Psoas muscle (tissue), 8 donors: ENCODE data around the gene HMCN2. TPM values are rescaled to one million over a fixed set of nuclear protein-coding genes. Genes with fewer than 3 reads are reported as not detected.

Experiments used
- ATAC-seq, 4 donors: fragments of 200-7000 bp; cut with Tn5 transposase; one replicate each; pipeline ENCODE4 v1.9.1; 2020; ENCODE audit warnings: moderate library complexity in 3 of 4, mild to moderate bottlenecking in 2 of 4
- DNase-seq, 2 donors: peaks; one replicate each; pipeline ENCODE4 v3.0.0-alpha.2; 2020
- H3K27ac ChIP-seq: fragments of 200-600 bp; one replicate; pipeline ENCODE4 v1.8.0; 2022
- H3K27me3 ChIP-seq, 3 donors: fragments of 200-600 bp in 1 of 3; one replicate each; pipeline versions ENCODE4 v1.6.1 to v1.8.0; 2013 to 2022; ENCODE audit warnings: low read length in 2 of 3, mild to moderate bottlenecking in 2 of 3, moderate library complexity in 1 of 3; ENCODE audit not compliant: insufficient read depth in 3 of 3
- H3K36me3 ChIP-seq, 2 donors: fragments of 200-600 bp in 1 of 2; one replicate each; pipeline versions ENCODE4 v1.6.1 to v1.8.0; 2013 to 2022; ENCODE audit warnings: low read depth in 1 of 2, mild to moderate bottlenecking in 1 of 2, moderate library complexity in 1 of 2; ENCODE audit not compliant: insufficient read depth in 1 of 2
- H3K4me1 ChIP-seq: fragments of 200-600 bp; one replicate; pipeline ENCODE4 v1.8.0; 2022
- H3K4me3 ChIP-seq: fragments of 200-600 bp; one replicate; pipeline ENCODE4 v1.8.0; 2022; ENCODE audit warnings: mild to moderate bottlenecking
- H3K9me3 ChIP-seq: fragments of 200-600 bp; one replicate; pipeline ENCODE4 v1.8.0; 2022
- CTCF ChIP-seq: fragments of 200-600 bp; IDR thresholded peaks from one replicate; pipeline ENCODE4 v1.8.0; 2022; ENCODE audit warnings: antibody characterized with exemption
- WGBS, 3 donors: extraction: QIAGEN DNeasy Blood & Tissue Kit; methylation state at CpG; one replicate each; pipeline versions ENCODE4 v1.1.6 to v1.1.7; 2013; 5-methylcytosine and 5-hydroxymethylcytosine counted together
- intact Hi-C, 2 donors: fragments of 100-400 bp; cut with DNase I; formaldehyde crosslinking; loops; one replicate each; pipeline versions ENCODE4 v1.11.0 to v1.14.2; 2022
- polyA plus RNA-seq, 3 donors: library from polyadenylated mRNA; stranded (reverse); fragments of 200-250 nt; gene quantifications; one replicate each; pipeline ENCODE4 v1.2.3, GENCODE V29; 2013
- total RNA-seq, 4 donors: library from RNA; stranded (reverse); fragmentation: NEBNext Ultra II Directional in 2 of 4; extraction: Animal tissue kit (Norgen Biotek cat#: 25700) in 2 of 4; gene quantifications; one replicate each; pipeline versions ENCODE4 v1.2.1 to v1.2.4, GENCODE V29; 2021 to 2023
- donor health status: healthy with polysubstance abuse.
- donor health status: DM: no; HTN: no; CAD: no; lungs with moderate emphysema.
- donor health status: Bipolar disorder and iron deficiency.
- donor health status: healthy.
- donor health status: DM: yes; HTN: yes; CAD: no.
- donor health status: DM: no; HTN: no; CAD: no.
- donor health status: DM: no; HTN: no; CAD: no.
- donor health status: DM: yes; HTN: yes; CAD: no.

The HMCN2 gene
- total and polyA plus RNA-seq, 7 donors: 3.6 to 13.2 (median 6.7) TPM

DNA sequence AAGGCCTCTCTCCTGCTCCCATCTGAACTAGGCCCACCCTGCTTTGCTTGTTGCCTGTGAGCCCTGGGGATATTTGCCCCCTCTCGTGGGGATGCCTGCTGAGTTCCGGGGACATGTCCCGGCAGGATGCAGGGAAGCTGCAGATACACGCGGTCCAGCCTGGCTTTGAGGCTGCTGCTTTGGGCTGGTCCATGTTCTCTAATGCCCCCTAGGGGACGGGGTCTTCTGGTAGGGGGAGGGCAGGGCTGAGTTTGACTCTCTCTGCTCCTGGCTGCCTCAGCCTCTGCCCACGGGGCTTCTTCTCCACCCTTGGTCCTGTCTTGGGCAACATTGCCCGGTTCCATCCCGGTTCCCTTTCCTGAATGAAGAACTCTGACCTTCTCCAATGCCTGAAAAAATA is 94.3 kb downstream of the HMCN2 start:
- no peaks in the 10 kb centered on the region for H3K36me3 ChIP-seq
- H3K27me3 ChIP-seq: peaks cover 0 to 11% (median 2%) of the 10 kb centered on the region in 3 donors
- no peaks in the 10 kb centered on the region for H3K4me1 ChIP-seq
- H3K9me3 ChIP-seq: no peaks in the 10 kb centered on the region
- WGBS, 3 donors: 72 to 81% (median 75%) methylated on average over 9 of the region's 9 CpGs
- no peak overlapping the region for H3K4me3 ChIP-seq
- H3K27ac ChIP-seq: no peak overlapping the region
- intact Hi-C loops: no loop called here
- no peak for DNase-seq
- no peak for ATAC-seq
- TF ChIP-seq CTCF: no peak

GRCh38 chr9:130360672-130361071 is 95.1 kb downstream of the HMCN2 start:
- DNase-seq: no peak
- WGBS, 3 donors: 86 to 100% (median 100%) methylated on average over 1 of the region's 1 CpG
- Histone ChIP-seq H3K4me1 (no peaks in the 10 kb centered on the region), H3K9me3 (no peaks in the 10 kb centered on the region), H3K4me3 (no peak overlapping the region), H3K27ac (no peak overlapping the region), H3K36me3 (no peaks in the 10 kb centered on the region), H3K27me3 (peaks cover 0 to 14% (median 2%) of the 10 kb centered on the region in 3 donors)
- ATAC-seq: no peak
- TF ChIP-seq CTCF: no peak
- intact Hi-C loops: no loop called here

DNA sequence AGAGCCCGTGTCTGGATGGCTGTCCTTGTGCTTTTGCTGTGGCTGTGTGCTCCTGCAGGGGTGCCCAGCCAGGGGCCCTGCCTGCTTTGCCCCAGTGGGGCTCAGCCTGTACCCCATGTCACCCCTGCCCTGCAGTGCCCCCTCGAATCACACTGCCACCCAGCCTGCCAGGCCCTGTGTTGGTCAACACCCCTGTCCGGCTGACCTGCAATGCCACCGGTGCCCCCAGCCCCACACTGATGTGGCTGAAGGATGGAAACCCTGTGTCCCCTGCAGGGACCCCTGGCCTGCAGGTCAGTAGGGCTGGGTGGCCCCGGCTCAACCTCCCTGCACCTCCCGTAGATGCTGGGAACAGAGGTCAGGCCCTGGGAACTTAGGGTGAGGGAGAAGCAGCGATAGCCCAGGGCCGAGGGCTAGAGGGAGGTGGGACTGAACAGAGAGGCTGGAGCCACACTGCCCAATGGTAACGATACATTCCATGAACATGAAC is 96.4 kb downstream of the HMCN2 start:
- no peaks in the 10 kb centered on the region for H3K4me1 ChIP-seq
- TF ChIP-seq CTCF: no peak
- H3K36me3 ChIP-seq: no peaks in the 10 kb centered on the region
- no peak overlapping the region for H3K27ac ChIP-seq
- peaks cover 0 to 16% (median 2%) of the 10 kb centered on the region in 3 donors for H3K27me3 ChIP-seq
- intact Hi-C loops: no loop called here
- DNase-seq (no peak), ATAC-seq (no peak)
- no peaks in the 10 kb centered on the region for H3K9me3 ChIP-seq
- H3K4me3 ChIP-seq: no peak overlapping the region
- WGBS, 3 donors: 80 to 90% (median 86%) methylated on average over 9 of the region's 9 CpGs

DNA sequence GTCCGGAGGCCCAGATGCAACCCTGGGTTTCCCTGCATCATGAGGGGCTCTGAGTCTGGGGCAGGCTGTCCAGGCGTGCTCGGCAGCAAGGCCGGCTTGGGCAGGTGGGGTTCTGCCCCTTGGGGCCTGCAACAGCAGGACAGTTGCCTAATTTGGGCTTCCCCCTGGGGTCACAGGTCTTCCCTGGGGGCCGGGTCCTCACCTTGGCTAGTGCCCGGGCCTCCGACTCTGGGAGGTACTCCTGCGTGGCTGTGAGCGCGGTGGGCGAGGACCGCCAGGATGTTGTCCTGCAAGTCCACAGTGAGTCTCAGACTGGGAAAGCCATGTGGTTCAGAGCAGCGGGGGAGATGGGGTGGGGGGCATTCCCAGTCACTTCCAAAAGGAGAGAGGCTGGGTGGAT is 97.1 kb downstream of the HMCN2 start:
- H3K9me3 ChIP-seq: no peaks in the 10 kb centered on the region
- no peak overlapping the region for H3K4me3 ChIP-seq
- intact Hi-C loops: no loop called here
- no peak for DNase-seq
- WGBS, 3 donors: 88 to 92% (median 90%) methylated on average over 12 to 13 of the region's 13 CpGs
- H3K36me3 ChIP-seq: no peaks in the 10 kb centered on the region
- H3K27me3 ChIP-seq: peaks cover 0 to 16% (median 2%) of the 10 kb centered on the region in 3 donors
- no peaks in the 10 kb centered on the region for H3K4me1 ChIP-seq
- no peak overlapping the region for H3K27ac ChIP-seq
- TF ChIP-seq CTCF: no peak
- ATAC-seq: no peak

GRCh38 chr9:130363755-130364404 is 98.3 kb downstream of the HMCN2 start:
- DNase-seq: no peak
- H3K27ac ChIP-seq: no peak overlapping the region
- no peak for ATAC-seq
- H3K4me3 ChIP-seq: no peak overlapping the region
- 79 to 86% (median 80%) methylated on average over 9 of the region's 9 CpGs for WGBS, 3 donors
- no peaks in the 10 kb centered on the region for H3K9me3 ChIP-seq
- H3K27me3 ChIP-seq: peaks cover 0 to 16% (median 2%) of the 10 kb centered on the region in 3 donors
- no peaks in the 10 kb centered on the region for H3K36me3 ChIP-seq
- TF ChIP-seq CTCF: no peak
- intact Hi-C loops: no loop called here
- H3K4me1 ChIP-seq: no peaks in the 10 kb centered on the region
